Neural cell (in vitro differentiated cells): ENCODE results near the gene AKAP6. TPM values are rescaled to one million over a fixed set of nuclear protein-coding genes. Genes with fewer than 3 reads are reported as not detected.

Source experiments
- H2AFZ ChIP-seq: fragments of 200-600, 300-800 bp; sonication (generic), shearing (Covaris generic); 2 replicates; pipeline ENCODE4 v1.6.0; 2014; ENCODE audit warnings: low read depth, mild to moderate bottlenecking, antibody characterized with exemption, low read length, moderate library complexity
- H3F3A ChIP-seq: fragments of 200-600 bp; shearing (Covaris generic); 2 replicates; pipeline ENCODE4 v1.6.1; 2016; ENCODE audit warnings: mild to moderate bottlenecking, moderate library complexity, mixed read lengths, antibody characterized with exemption, low read length; ENCODE audit not compliant: insufficient read depth, poor library complexity, severe bottlenecking
- H3K27ac ChIP-seq: fragments of 200-600, 300-800 bp; sonication (generic), shearing (Covaris generic); 2 replicates; pipeline ENCODE4 v1.5.1; 2014; ENCODE audit warnings: mild to moderate bottlenecking, low read length, moderate library complexity
- H3K27me3 ChIP-seq: fragments of 300-800, 200-600 bp; sonication (generic), shearing (Covaris generic); 2 replicates; pipeline ENCODE4 v1.6.0; 2014; ENCODE audit warnings: mild to moderate bottlenecking, low read depth, low read length, moderate library complexity; ENCODE audit not compliant: insufficient read depth
- H3K36me3 ChIP-seq: fragments of 300-800, 200-600 bp; sonication (generic), shearing (Covaris generic); 2 replicates; pipeline ENCODE4 v1.5.1; 2014; ENCODE audit warnings: mild to moderate bottlenecking, antibody characterized with exemption, low read length, moderate library complexity; ENCODE audit not compliant: insufficient read depth
- H3K4me2 ChIP-seq: fragments of 300-800, 200-600 bp; sonication (generic), shearing (Covaris generic); 2 replicates; pipeline ENCODE4 v1.6.0; 2014; ENCODE audit warnings: mild to moderate bottlenecking, low read length
- H3K4me3 ChIP-seq: fragments of 300-800, 200-600 bp; sonication (generic), shearing (Covaris generic); 2 replicates; pipeline ENCODE4 v1.5.1; 2014; ENCODE audit warnings: mild to moderate bottlenecking, low read length, moderate library complexity
- H3K79me2 ChIP-seq: fragments of 200-600 bp; shearing (Covaris generic); replicated peaks from 2 replicates; pipeline ENCODE4 v1.6.0; 2014; ENCODE audit warnings: mild to moderate bottlenecking, low read length, moderate library complexity; ENCODE audit not compliant: insufficient read depth
- H3K9ac ChIP-seq: fragments of 300-800, 200-600 bp; sonication (generic), shearing (Covaris generic); 2 replicates; pipeline ENCODE4 v1.6.1; 2016; ENCODE audit warnings: mild to moderate bottlenecking, low read length, mixed read lengths
- H3K9me2 ChIP-seq: fragments of 200-600 bp; shearing (Covaris generic); 2 replicates; pipeline ENCODE4 v1.6.1; 2016; ENCODE audit warnings: mild to moderate bottlenecking, low read length, mixed read lengths; ENCODE audit not compliant: insufficient read depth
- H3K9me3 ChIP-seq: fragments of 200-600, 300-800 bp; sonication (generic), shearing (Covaris generic); 2 replicates; pipeline ENCODE4 v1.6.1; 2016; ENCODE audit warnings: mild to moderate bottlenecking, mixed run types, low read length, moderate library complexity, mixed read lengths
- H4K20me1 ChIP-seq: fragments of 200-600 bp; shearing (Covaris generic); 2 replicates; pipeline ENCODE4 v1.6.1; 2016; ENCODE audit warnings: mild to moderate bottlenecking, mixed run types; ENCODE audit not compliant: insufficient read depth
- EP300 ChIP-seq: fragments of 450-650 bp; conservative IDR thresholded peaks from 2 replicates; pipeline ENCODE4 v1.6.1; 2014; ENCODE audit warnings: antibody characterized with exemption, mild to moderate bottlenecking, moderate library complexity; ENCODE audit not compliant: poor library complexity, severe bottlenecking
- EZH2 ChIP-seq: fragments of 200-600, 300-800 bp; shearing (Covaris generic), sonication (generic); IDR thresholded peaks from 2 replicates; pipeline ENCODE4 v1.6.1; 2014; ENCODE audit warnings: antibody characterized with exemption, low read length, borderline replicate concordance, mild to moderate bottlenecking; ENCODE audit not compliant: insufficient read depth, poor library complexity, severe bottlenecking
- MXI1 ChIP-seq: fragments of 450-650 bp; conservative IDR thresholded peaks from 2 replicates; pipeline ENCODE4 v1.6.1; 2014; ENCODE audit warnings: antibody characterized with exemption, mild to moderate bottlenecking; ENCODE audit not compliant: poor library complexity, severe bottlenecking
- POLR2AphosphoS5 ChIP-seq: IDR thresholded peaks from 2 replicates; pipeline ENCODE4 v1.6.1; 2012
- RAD21 ChIP-seq: fragments of 450-650 bp; conservative IDR thresholded peaks from 2 replicates; pipeline ENCODE4 v1.6.1; 2014; ENCODE audit warnings: antibody characterized with exemption, mild to moderate bottlenecking, moderate library complexity
- SMC3 ChIP-seq: fragments of 450-650 bp; conservative IDR thresholded peaks from 2 replicates; pipeline ENCODE4 v1.6.1; 2014; ENCODE audit warnings: antibody characterized with exemption, mild to moderate bottlenecking, moderate library complexity; ENCODE audit not compliant: poor library complexity
- TAF1 ChIP-seq: IDR thresholded peaks from 2 replicates; pipeline ENCODE4 v1.6.1; 2012; ENCODE audit warnings: low read depth
- polyA plus RNA-seq: library from polyadenylated mRNA; depleted of rRNA; stranded (reverse); fragments of >200 nt; gene quantifications from 2 replicates; pipeline ENCODE4 v1.2.3, GENCODE V29; 2014
- TF ChIP-seq, protein P1 (sequence below): IDR thresholded peaks from 2 replicates; pipeline ENCODE4 v1.6.1; 2012; ENCODE audit warnings: borderline replicate concordance
- TF ChIP-seq, protein P2 (sequence below): fragments of 450-650 bp; IDR thresholded peaks from 2 replicates; pipeline ENCODE4 v1.5.1; 2014; ENCODE audit warnings: antibody characterized with exemption, mild to moderate bottlenecking, moderate library complexity; ENCODE audit not compliant: poor library complexity, severe bottlenecking

AKAP6 gene
- polyA plus RNA-seq, 1 donor from 2014 or later, result 15.8 TPM

DNA sequence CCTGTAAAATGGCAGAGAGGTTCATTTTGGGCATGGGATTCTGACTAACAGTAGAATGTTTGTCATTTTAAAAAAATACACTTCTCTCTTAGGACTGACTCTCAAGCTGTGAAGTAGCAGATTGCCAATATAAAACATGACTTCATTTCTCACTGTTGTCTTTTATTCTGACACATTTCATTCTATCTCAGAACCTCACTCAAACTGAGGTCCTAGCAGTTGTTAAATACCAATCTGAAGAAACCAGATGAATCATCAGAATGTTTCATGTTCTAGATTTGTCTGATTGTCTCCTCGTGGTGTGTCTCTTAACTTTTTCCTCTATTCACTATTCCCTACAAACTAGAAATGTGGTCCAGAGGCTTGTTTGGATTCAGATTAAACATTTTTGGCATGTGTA is 333.1 kb downstream of the AKAP6 start:
- Histone ChIP-seq H3K79me2 (no peaks in the 10 kb centered on the region), H3K27ac (no peak overlapping the region)

DNA sequence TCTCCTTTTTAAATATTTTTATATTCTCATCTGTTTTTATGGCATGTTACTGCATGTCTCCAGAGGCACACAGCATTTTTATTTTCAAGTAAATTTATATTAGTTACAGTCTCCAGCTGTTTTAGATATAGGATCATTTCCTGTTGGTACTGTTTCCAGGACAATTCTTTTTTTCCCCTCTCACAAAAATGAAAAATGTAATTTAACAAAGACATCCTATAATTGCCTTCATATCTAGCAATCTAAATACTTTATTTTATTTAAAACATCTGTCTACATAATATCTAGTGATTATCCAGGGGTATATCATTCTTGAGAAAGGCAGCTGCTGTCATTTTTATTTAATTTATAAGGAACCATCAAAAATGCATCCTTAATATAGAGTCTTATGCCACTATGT is 337.2 kb downstream of the AKAP6 start:
- H3F3A ChIP-seq, result no peaks in the 10 kb centered on the region
- no peak overlapping the region for H2AFZ ChIP-seq
- no peak overlapping the region for H3K4me3 ChIP-seq
- no peak overlapping the region for H3K27ac ChIP-seq
- no peaks in the 10 kb centered on the region for H3K79me2 ChIP-seq
- no peaks in the 10 kb centered on the region for H3K9me3 ChIP-seq
- no peak overlapping the region for H3K4me2 ChIP-seq
- no peaks in the 10 kb centered on the region for H3K27me3 ChIP-seq
- no peaks in the 10 kb centered on the region for H3K36me3 ChIP-seq
- no peak overlapping the region for H3K9ac ChIP-seq
- no peaks in the 10 kb centered on the region for H3K9me2 ChIP-seq
- H4K20me1 ChIP-seq, result no peaks in the 10 kb centered on the region
- TF ChIP-seq POLR2AphosphoS5 (no peak), EP300 (no peak)

More for the DNA sequence above, 333.1 kb downstream of the AKAP6 start:
- TF ChIP-seq, protein P1, sequence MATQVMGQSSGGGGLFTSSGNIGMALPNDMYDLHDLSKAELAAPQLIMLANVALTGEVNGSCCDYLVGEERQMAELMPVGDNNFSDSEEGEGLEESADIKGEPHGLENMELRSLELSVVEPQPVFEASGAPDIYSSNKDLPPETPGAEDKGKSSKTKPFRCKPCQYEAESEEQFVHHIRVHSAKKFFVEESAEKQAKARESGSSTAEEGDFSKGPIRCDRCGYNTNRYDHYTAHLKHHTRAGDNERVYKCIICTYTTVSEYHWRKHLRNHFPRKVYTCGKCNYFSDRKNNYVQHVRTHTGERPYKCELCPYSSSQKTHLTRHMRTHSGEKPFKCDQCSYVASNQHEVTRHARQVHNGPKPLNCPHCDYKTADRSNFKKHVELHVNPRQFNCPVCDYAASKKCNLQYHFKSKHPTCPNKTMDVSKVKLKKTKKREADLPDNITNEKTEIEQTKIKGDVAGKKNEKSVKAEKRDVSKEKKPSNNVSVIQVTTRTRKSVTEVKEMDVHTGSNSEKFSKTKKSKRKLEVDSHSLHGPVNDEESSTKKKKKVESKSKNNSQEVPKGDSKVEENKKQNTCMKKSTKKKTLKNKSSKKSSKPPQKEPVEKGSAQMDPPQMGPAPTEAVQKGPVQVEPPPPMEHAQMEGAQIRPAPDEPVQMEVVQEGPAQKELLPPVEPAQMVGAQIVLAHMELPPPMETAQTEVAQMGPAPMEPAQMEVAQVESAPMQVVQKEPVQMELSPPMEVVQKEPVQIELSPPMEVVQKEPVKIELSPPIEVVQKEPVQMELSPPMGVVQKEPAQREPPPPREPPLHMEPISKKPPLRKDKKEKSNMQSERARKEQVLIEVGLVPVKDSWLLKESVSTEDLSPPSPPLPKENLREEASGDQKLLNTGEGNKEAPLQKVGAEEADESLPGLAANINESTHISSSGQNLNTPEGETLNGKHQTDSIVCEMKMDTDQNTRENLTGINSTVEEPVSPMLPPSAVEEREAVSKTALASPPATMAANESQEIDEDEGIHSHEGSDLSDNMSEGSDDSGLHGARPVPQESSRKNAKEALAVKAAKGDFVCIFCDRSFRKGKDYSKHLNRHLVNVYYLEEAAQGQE, result no peak
- TF ChIP-seq, protein P2, sequence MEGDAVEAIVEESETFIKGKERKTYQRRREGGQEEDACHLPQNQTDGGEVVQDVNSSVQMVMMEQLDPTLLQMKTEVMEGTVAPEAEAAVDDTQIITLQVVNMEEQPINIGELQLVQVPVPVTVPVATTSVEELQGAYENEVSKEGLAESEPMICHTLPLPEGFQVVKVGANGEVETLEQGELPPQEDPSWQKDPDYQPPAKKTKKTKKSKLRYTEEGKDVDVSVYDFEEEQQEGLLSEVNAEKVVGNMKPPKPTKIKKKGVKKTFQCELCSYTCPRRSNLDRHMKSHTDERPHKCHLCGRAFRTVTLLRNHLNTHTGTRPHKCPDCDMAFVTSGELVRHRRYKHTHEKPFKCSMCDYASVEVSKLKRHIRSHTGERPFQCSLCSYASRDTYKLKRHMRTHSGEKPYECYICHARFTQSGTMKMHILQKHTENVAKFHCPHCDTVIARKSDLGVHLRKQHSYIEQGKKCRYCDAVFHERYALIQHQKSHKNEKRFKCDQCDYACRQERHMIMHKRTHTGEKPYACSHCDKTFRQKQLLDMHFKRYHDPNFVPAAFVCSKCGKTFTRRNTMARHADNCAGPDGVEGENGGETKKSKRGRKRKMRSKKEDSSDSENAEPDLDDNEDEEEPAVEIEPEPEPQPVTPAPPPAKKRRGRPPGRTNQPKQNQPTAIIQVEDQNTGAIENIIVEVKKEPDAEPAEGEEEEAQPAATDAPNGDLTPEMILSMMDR, result no peak
- no peak for TF ChIP-seq POLR2AphosphoS5
- no peak for TF ChIP-seq EZH2
- TF ChIP-seq TAF1, result no peak
- TF ChIP-seq SMC3, result no peak
- TF ChIP-seq EP300, result no peak
- no peak for TF ChIP-seq MXI1
- no peak overlapping the region for H3K4me2 ChIP-seq
- no peak overlapping the region for H3K9ac ChIP-seq
- H3K4me3 ChIP-seq, result no peak overlapping the region
- no peak overlapping the region for H2AFZ ChIP-seq
- no peaks in the 10 kb centered on the region for H3K9me3 ChIP-seq
- H3F3A ChIP-seq, result no peaks in the 10 kb centered on the region
- H3K27me3 ChIP-seq, result no peaks in the 10 kb centered on the region
- no peaks in the 10 kb centered on the region for H4K20me1 ChIP-seq
- no peaks in the 10 kb centered on the region for H3K9me2 ChIP-seq
- no peaks in the 10 kb centered on the region for H3K36me3 ChIP-seq

DNA sequence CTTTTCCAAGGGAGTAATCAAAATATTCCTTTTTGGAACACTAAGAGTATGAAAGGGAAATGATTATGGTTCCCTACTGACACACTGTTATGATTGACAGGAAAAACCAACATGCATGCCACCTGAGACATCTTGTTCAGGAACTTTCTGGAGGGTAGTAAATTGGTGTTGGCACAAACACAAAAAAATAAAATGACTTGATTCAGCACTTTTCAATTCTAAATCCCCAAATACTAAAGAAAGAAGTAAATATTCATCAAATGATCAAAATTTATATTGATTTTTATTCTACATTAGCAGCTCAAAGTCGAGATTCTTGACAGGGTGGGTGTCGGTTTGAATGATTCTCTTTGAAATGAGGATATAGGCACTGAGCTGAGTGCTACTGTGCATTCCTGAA is 338.2 kb downstream of the AKAP6 start:
- TF ChIP-seq, protein P1, result no peak
- TF ChIP-seq SMC3, result no peak
- TF ChIP-seq TAF1, result no peak
- TF ChIP-seq, protein P2, result no peak
- TF ChIP-seq EP300, result no peak
- no peak for TF ChIP-seq RAD21
- no peak for TF ChIP-seq POLR2AphosphoS5
- no peak for TF ChIP-seq MXI1
- TF ChIP-seq EZH2, result no peak
- no peaks in the 10 kb centered on the region for H3K9me3 ChIP-seq
- H3K4me2 ChIP-seq, result no peak overlapping the region
- H3F3A ChIP-seq, result no peaks in the 10 kb centered on the region
- H3K4me3 ChIP-seq, result no peak overlapping the region
- no peak overlapping the region for H3K9ac ChIP-seq
- no peaks in the 10 kb centered on the region for H4K20me1 ChIP-seq
- H3K27me3 ChIP-seq, result no peaks in the 10 kb centered on the region
- no peaks in the 10 kb centered on the region for H3K9me2 ChIP-seq
- no peak overlapping the region for H3K27ac ChIP-seq
- no peak overlapping the region for H2AFZ ChIP-seq
- no peaks in the 10 kb centered on the region for H3K79me2 ChIP-seq
- H3K36me3 ChIP-seq, result no peaks in the 10 kb centered on the region
